Mesodermal cell (in vitro differentiated cells): ENCODE data around the gene MARK3. TPM values are rescaled to one million over a fixed set of nuclear protein-coding genes. Genes with fewer than 3 reads are reported as not detected.

Source experiments
- H3K27ac ChIP-seq: 2 replicates; pipeline ENCODE4 v1.7.0; 2013; ENCODE audit warnings: mild to moderate bottlenecking, low read depth, low read length, moderate library complexity; ENCODE audit not compliant: severe bottlenecking
- H3K36me3 ChIP-seq: 2 replicates; pipeline ENCODE4 v1.7.1; 2013; ENCODE audit warnings: mild to moderate bottlenecking, low read length, moderate library complexity; ENCODE audit not compliant: control insufficient read depth, insufficient read depth
- H3K4me1 ChIP-seq: one replicate; pipeline ENCODE4 v1.7.1; 2013; ENCODE audit warnings: mild to moderate bottlenecking, low read length; ENCODE audit not compliant: insufficient read depth, control insufficient read depth, poor library complexity, severe bottlenecking
- H3K4me3 ChIP-seq: 2 replicates; pipeline ENCODE4 v1.7.0; 2013; ENCODE audit warnings: low read length, control low read depth, mild to moderate bottlenecking; ENCODE audit not compliant: insufficient read depth, poor library complexity, severe bottlenecking; ENCODE audit errors: extremely low read depth
- H3K9me3 ChIP-seq: 2 replicates; pipeline ENCODE4 v1.7.1; 2013; ENCODE audit warnings: mild to moderate bottlenecking, low read length, moderate library complexity; ENCODE audit not compliant: control insufficient read depth
- WGBS, 2 experiments: methylation state at CpG; one replicate each; pipeline ENCODE4 v1.1.5; 2013; ENCODE audit warnings: missing lambda C conversion rate in 2 of 2; ENCODE audit not compliant: insufficient coverage in 2 of 2; 5-methylcytosine and 5-hydroxymethylcytosine counted together
- polyA plus RNA-seq, 2 experiments: library from polyadenylated mRNA; stranded (reverse); fragments of 50-300 nt; gene quantifications; one replicate each; pipeline ENCODE4 v1.2.3, GENCODE V29; 2013

Gene MARK3
- 78.3 TPM for polyA plus RNA-seq (2013, experiment 1 of 2)
- polyA plus RNA-seq (2013, experiment 2 of 2) = 77.2 TPM

DNA sequence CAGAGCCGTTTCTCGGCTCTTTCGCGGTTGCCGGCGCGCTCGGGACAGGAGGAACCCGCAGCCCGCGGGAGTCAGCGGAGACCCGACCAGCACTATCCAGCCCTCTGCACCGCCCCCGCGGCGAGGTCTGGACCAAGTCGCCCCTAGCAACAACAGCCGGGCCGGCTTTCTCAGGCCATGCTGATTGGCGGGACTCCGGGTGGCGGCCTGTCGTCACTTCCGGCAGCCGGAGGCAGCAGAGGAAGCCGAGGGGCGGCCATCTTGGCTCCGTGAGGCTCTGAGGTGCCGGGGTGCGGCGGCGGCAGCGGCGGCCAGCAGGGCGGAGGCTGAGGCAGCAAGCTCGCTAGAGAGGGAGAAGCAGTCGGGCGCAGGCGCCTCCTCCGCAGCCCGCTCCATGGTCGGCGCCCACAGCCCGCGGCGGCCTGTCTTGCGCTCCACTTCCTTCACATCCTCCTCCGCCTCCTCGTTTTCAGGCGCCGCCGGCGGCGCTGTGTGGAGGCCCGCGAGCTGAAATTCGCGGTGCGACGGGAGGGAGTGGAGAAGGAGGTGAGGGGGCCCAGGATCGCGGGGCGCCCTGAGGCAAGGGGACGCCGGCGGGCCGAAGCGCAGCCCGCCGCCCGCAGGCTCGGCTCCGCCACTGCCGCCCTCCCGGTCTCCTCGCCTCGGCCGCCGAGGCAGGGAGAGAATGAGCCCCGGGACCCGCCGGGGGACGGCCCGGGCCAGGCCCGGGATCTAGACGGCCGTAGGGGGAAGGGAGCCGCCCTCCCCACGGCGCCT lies at the start of gene MARK3:
Gene MARK3 (plus strand): TSS at position 264 of the 777 bp plus-strand sequence. CDS start 615 bp downstream, outside the sequence.
- Histone ChIP-seq H3K4me1 (peaks cover 7% of the 10 kb centered on the region), H3K9me3 (no peaks in the 10 kb centered on the region)
- WGBS, 2 experiments = 0 to 1% methylated on average over 40 to 68 of the region's 91 CpGs

DNA sequence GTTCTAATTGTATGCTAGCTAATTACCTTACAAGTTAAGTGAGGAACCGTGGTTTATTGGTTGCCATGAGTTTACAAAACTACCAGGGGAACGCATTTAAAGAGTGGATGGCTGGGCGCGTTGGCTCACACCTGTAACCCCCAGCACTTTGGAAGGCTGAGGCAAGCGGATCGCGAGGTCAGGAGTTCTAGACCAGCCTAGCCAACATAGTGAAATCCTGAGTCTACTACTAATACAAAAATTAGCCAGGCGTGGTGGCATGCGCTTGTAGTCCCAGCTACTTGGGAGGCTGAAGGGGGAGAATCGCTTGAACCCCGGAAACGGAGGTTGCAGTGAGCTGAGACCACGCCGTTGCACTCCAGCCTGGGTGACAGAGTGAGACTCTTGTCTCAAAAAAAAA lies 49.0 kb upstream of the MARK3 start:
- Histone ChIP-seq H3K36me3 (peaks cover 65% of the 10 kb centered on the region), H3K27ac (no peak overlapping the region), H3K4me3 (peak overlapping the region; percentile 83), H3K9me3 (no peaks in the 10 kb centered on the region), H3K4me1 (peaks cover 10% of the 10 kb centered on the region)
- 95% methylated on average over 12 to 13 of the region's 14 CpGs for WGBS, 2 experiments

More for the DNA sequence above, at the start of gene MARK3:
- Histone ChIP-seq H3K27ac (peak within 1 kb of the TSS; percentile 66), H3K36me3 (peaks cover 7% of the 10 kb centered on the region), H3K4me3 (peak within 1 kb of the TSS; percentile 70)

DNA sequence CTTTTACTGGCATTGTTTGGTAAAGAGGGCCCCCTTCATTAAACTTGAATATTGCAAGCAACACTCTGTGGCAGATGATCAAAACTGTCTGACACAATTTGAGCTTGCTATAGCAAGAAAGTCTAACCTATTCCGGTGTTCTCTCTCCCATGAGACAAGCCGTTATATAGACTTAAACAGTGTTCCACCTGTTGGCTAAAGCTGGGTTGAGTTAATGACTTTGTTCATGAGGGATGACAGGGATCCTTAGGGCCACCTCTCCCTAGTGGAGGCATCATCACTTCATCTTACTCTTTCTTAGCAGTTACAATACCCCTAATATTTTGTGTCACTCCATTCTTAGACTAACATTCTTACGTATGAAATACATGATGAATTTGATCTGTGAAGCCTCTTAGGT lies 47.4 kb upstream of the MARK3 start:
- peaks cover 81% of the 10 kb centered on the region for H3K36me3 ChIP-seq
- 94 to 100% methylated on average over 1 to 3 of the region's 3 CpGs for WGBS, 2 experiments
- H3K4me1 ChIP-seq = peaks cover 5% of the 10 kb centered on the region
- H3K4me3 ChIP-seq = no peak overlapping the region
- H3K9me3 ChIP-seq = no peaks in the 10 kb centered on the region
- no peak overlapping the region for H3K27ac ChIP-seq

DNA sequence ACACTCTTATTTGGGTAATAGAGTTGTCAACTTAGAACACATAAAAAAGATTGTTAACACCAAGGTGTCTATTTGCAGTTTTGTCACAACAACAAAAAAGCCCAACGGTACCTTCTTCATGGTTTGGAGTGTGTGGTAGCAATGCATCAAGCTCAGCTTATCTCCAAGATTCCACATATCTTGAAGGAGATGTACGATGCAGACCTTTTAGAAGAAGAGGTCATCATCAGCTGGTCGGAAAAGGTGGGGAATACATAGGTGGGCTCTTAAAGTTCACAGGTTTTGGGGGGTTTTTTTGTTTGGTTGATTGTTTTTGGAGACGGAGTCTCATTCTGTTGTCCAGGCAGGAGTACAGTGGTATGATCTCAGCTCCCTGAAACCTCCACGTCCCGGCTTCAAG lies 45.7 kb upstream of the MARK3 start:
- 94 to 100% methylated on average over 3 to 4 of the region's 6 CpGs for WGBS, 2 experiments
- H3K27ac ChIP-seq = no peak overlapping the region
- peaks cover 99% of the 10 kb centered on the region for H3K36me3 ChIP-seq
- peaks cover 5% of the 10 kb centered on the region for H3K4me1 ChIP-seq
- H3K9me3 ChIP-seq = no peaks in the 10 kb centered on the region
- H3K4me3 ChIP-seq = no peak overlapping the region

DNA sequence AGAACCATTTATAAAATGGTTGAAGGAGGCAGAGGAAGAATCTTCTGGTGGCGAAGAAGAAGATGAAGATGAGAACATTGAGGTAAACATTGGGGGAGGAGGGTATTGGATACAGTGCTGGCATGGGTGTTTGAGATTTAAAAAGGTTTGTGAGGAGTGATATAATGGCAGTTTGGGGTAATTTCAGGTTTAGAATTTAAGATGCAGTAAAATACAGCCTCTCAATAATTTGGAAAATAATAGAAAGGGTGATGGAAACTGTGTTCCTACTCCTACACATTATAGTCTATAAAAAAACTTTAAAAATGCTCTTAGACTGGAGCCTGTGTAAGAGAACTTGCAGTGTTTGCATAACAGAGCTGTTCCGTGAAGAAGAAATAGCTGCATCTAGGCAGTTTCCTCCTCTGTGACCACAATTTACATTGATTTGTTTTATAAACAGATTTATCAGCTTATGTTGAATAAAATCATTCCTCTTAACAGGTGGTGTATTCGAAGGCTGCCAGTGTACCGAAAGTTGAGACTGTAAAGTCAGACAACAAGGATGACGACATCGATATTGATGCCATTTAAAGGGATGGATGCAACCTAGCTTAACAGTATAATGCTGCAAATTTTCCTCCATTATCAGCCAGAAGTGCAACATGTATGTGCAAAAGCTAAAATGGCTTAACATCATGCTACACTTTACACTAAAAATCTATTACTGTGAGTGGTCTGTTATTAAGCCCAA lies 44.6 kb upstream of the MARK3 start:
- H3K36me3 ChIP-seq = peaks cover 90% of the 10 kb centered on the region
- H3K4me3 ChIP-seq = no peak overlapping the region
- no peaks in the 10 kb centered on the region for H3K9me3 ChIP-seq
- H3K4me1 ChIP-seq = peaks cover 3% of the 10 kb centered on the region
- no peak overlapping the region for H3K27ac ChIP-seq
- 90 to 98% methylated on average over 4 to 5 of the region's 6 CpGs for WGBS, 2 experiments

DNA sequence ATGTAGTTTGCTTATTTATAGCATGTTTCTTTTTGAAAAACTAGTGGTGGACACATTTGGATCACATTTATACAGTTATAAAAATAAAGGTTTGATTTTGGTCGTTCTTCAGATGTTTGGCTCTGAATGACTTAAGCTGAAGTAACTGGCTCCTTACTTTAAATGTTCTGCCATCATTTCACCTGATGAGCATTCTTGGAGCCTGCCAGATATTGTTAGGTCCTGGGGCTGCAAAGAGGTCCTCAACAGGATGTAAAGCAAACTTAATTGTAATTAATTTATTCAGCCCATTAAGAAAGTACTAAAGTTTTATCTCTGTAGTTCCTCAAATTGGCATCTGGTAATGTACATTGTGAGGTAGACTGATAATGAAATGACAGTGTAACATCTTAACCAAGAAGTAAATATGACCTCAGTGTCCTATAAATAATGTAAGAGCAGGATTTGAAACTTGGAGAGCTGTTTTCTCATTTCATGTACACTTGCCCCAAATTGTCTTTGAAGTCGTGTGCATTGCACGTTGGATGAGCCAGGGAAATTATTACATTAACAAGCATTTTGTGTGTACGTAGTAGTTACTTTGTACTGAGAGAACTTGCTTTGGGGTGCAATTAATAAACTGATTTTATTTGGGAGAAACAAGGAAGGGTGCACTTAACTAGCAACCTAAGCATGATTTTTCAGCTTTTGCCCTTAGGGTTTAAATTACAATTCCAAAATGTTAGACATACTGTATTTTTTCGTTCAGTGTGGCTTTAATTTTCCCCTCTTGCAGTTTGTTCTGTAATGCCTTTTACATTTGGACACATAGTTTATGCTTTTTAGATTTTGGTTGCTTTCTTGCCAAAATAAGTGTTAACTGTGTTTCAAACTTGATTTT lies 43.7 kb upstream of the MARK3 start:
- peaks cover 81% of the 10 kb centered on the region for H3K36me3 ChIP-seq
- H3K9me3 ChIP-seq = no peaks in the 10 kb centered on the region
- H3K4me1 ChIP-seq = no peaks in the 10 kb centered on the region
- WGBS, 2 experiments = 100% methylated on average over 2 to 4 of the region's 5 CpGs
- H3K27ac ChIP-seq = no peak overlapping the region
- no peak overlapping the region for H3K4me3 ChIP-seq

DNA sequence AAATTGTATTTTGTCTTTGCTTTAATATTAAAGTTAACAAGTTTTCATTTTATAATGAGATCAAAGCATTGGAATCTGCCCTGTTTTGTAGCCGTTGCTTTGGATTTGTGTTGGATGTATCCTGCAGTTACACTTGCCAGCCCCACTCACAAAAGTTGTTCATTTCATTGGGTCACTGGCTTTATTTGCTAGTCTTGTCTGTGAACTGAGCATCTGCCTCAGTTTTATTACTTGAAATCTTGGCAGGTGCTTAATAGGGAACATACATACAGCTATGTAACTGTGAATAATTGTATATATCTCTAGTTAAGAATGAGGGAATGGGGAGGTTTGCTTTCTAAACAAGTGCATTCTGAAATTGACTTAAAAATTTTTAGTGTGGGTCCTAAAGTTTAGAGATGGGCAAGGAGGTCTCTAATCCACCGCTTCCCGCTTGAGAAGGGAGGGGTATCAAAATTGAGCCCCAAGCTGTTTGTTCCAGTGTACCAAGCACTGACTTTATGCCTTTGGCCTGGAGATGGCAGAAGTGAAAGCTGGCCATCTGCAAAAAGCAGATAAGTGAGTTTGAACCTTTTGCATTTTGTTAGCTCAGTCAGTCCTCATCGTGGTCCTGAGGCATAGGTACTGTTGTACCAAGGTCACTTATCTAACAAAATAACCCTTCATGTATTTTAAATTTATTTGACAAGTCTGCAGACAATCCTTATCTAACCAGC lies 41.9 kb upstream of the MARK3 start:
- WGBS, 2 experiments = 94 to 100% methylated on average over 1 to 3 of the region's 4 CpGs
- Histone ChIP-seq H3K36me3 (peaks cover 63% of the 10 kb centered on the region), H3K4me1 (no peaks in the 10 kb centered on the region), H3K4me3 (no peak overlapping the region), H3K27ac (no peak overlapping the region), H3K9me3 (no peaks in the 10 kb centered on the region)

DNA sequence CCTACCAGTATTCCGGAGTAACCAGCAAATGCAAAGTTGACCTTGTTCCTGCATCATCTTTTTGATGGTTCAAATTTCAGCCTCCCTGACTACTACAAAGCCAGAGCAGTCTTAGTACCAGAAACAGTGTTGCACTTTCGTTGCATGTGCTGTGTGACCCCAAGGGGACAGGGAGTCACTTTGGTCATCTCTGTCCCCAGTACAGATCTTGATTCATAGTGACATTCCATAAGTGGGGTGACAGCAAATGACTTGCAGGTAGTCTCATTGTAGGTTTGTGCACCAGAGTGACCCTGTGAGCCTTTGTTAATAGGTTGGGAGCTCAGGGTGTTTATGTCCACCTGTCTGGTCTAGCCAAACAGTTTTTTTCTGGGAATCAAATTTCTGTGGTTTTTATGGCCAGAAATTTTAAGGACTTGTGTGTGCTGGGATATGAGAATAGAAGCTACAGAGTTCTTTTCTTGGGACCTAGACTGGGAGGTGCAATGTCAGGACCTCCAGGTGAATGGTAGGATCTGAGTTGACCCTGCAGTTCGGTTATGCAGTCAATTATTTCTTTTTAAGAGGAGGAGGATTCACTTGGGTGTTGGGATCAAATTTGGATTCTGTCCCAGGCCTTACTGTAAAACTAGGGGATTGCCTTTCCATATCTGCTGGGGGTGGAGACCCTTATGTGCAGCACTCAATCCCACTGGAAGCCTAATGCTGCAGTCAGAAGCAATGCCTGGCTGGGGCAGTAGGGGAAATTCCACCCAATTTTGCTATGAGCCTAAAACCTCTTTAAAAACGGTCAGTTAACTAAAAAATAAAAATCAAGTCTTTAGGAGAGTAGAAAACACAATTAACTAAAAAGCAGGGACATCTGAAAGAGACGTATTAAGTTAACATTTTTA lies 41.1 kb upstream of the MARK3 start:
- Histone ChIP-seq H3K27ac (no peak overlapping the region), H3K4me1 (no peaks in the 10 kb centered on the region), H3K36me3 (peaks cover 55% of the 10 kb centered on the region), H3K9me3 (no peaks in the 10 kb centered on the region), H3K4me3 (no peak overlapping the region)
- 86 to 100% methylated on average over 2 of the region's 5 CpGs for WGBS, 2 experiments

DNA sequence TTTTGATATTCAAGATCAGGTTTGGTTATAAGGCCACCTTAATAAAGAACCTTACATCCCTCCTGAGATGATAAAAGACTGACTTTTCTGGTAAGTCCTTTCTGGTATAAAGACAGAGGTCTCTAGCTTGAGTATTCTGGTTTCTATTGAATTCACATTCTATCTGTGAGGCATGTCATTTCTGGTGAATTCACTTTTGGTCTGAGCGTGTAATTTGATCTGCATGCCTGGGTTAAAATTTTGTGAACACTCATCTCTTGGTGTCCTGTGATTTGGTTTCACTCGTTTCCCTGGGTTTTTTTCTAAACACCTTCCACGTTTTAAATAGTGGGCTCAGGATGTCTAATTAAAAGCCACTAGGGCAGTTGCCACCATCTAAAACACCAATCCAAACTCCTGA lies 38.9 kb upstream of the MARK3 start:
- 80 to 90% methylated on average over 1 to 2 of the region's 3 CpGs for WGBS, 2 experiments
- no peak overlapping the region for H3K27ac ChIP-seq
- H3K4me3 ChIP-seq = no peak overlapping the region

More for the DNA sequence above, 38.9 kb upstream of the MARK3 start:
- no peaks in the 10 kb centered on the region for H3K4me1 ChIP-seq
- H3K9me3 ChIP-seq = no peaks in the 10 kb centered on the region
- peaks cover 33% of the 10 kb centered on the region for H3K36me3 ChIP-seq
